SK-N-SH (cell line): ENCODE data around the gene PCDHB1. TPM values are rescaled to one million over a fixed set of nuclear protein-coding genes. Genes with fewer than 3 reads are reported as not detected.

Experiments used
- CTCF ChIA-PET: fragments of 300-600, 350-600 bp; formaldehyde crosslinking; extraction: SDS; loops from one replicate; lab custom pipeline; 2021; lab: Yijun Ruan, JAX
- POLR2A ChIA-PET: fragments of 350-600 bp; sonication (Branson Sonifier 250); formaldehyde crosslinking; extraction: SDS; loops from one replicate; lab custom pipeline; 2020; ENCODE audit warnings: antibody characterized with exemption, inconsistent platforms; lab: Yijun Ruan, JAX
- DNase-seq: peaks from one replicate; pipeline ENCODE4 v3.0.0; 2012
- H2AFZ ChIP-seq: fragments of 200-600 bp; sonication (generic); 2 replicates; pipeline ENCODE4 v1.8.1; 2016; ENCODE audit warnings: antibody characterized with exemption, mild to moderate bottlenecking, low read depth
- H3F3A ChIP-seq: fragments of 200-600 bp; sonication (generic); replicated peaks from 2 replicates; pipeline ENCODE3; 2016; ENCODE audit warnings: antibody characterized with exemption, mild to moderate bottlenecking; ENCODE audit not compliant: insufficient read depth
- H3K27ac ChIP-seq, 2 experiments: fragments of 200-500 bp in 1 of 2; fragments of 200-600 bp in 1 of 2; sonication (Bioruptor generic) in 1 of 2; sonication (generic), shearing (Covaris generic) in 1 of 2; 2 replicates each; pipeline versions ENCODE4 v1.5.1 to v1.6.1; 2014 to 2016; ENCODE audit warnings: low read depth in 2 of 2, inconsistent platforms in 1 of 2, low read length in 1 of 2, mild to moderate bottlenecking in 1 of 2, mixed read lengths in 1 of 2
- H3K27me3 ChIP-seq: fragments of 200-600 bp; sonication (generic), shearing (Covaris generic); 2 replicates; pipeline ENCODE4 v1.6.1; 2016; ENCODE audit warnings: mixed run types; ENCODE audit not compliant: insufficient read depth
- H3K36me3 ChIP-seq, 2 experiments: fragments of 200-500 bp in 1 of 2; fragments of 200-600 bp in 1 of 2; sonication (Bioruptor generic) in 1 of 2; sonication (generic) in 1 of 2; replicated peaks in 1 of 2; 2 replicates each; pipeline versions ENCODE3 to v1.5.1; 2014 to 2016; ENCODE audit warnings: low read length in 1 of 2, mild to moderate bottlenecking in 1 of 2; ENCODE audit not compliant: insufficient read depth in 2 of 2, control insufficient read depth in 1 of 2
- H3K4me1 ChIP-seq, 2 experiments: fragments of 200-500 bp in 1 of 2; fragments of 200-600 bp in 1 of 2; sonication (Bioruptor generic) in 1 of 2; sonication (generic), shearing (Covaris generic) in 1 of 2; 2 replicates each; pipeline versions ENCODE4 v1.5.1 to v1.6.1; 2014 to 2016; ENCODE audit warnings: low read depth in 1 of 2, low read length in 1 of 2, mixed run types in 1 of 2; ENCODE audit not compliant: insufficient read depth in 2 of 2, control insufficient read depth in 1 of 2
- H3K4me2 ChIP-seq: fragments of 200-600 bp; sonication (generic), shearing (Covaris generic); 2 replicates; pipeline ENCODE4 v1.6.1; 2017; ENCODE audit warnings: mixed run types
- H3K4me3 ChIP-seq, 2 experiments: fragments of 200-500 bp in 1 of 2; fragments of 200-600 bp in 1 of 2; sonication (Bioruptor generic) in 1 of 2; sonication (generic), shearing (Covaris generic) in 1 of 2; 2 replicates each; pipeline versions ENCODE4 v1.5.1 to v1.8.1; 2014 to 2016; ENCODE audit warnings: low read depth in 2 of 2, inconsistent platforms in 1 of 2, low read length in 1 of 2, mild to moderate bottlenecking in 1 of 2, mixed read lengths in 1 of 2, moderate library complexity in 1 of 2
- H3K79me2 ChIP-seq: fragments of 200-600 bp; sonication (generic); 2 replicates; pipeline ENCODE4 v1.8.1; 2017; ENCODE audit warnings: mild to moderate bottlenecking; ENCODE audit not compliant: insufficient read depth
- H3K9ac ChIP-seq: fragments of 200-600 bp; sonication (generic); 2 replicates; pipeline ENCODE4 v1.6.1; 2017; ENCODE audit warnings: mixed run types
- H3K9me2 ChIP-seq: fragments of 200-600 bp; sonication (generic); 2 replicates; pipeline ENCODE4 v1.6.1; 2017; ENCODE audit warnings: mixed run types
- H3K9me3 ChIP-seq: fragments of 200-600 bp; sonication (generic); 2 replicates; pipeline ENCODE4 v1.6.1; 2017; ENCODE audit warnings: mixed run types, mild to moderate bottlenecking, moderate library complexity
- H4K20me1 ChIP-seq: fragments of 200-600 bp; sonication (generic); 2 replicates; pipeline ENCODE4 v1.6.1; 2017; ENCODE audit warnings: mild to moderate bottlenecking, mixed run types; ENCODE audit not compliant: insufficient read depth
- CTCF ChIP-seq: fragments of 200-600 bp; sonication (generic); IDR thresholded peaks from 2 replicates; pipeline ENCODE4 v1.6.1; 2017; ENCODE audit warnings: antibody characterized with exemption, mild to moderate bottlenecking, moderate library complexity
- FOXJ3 ChIP-seq: sonication (generic); formaldehyde crosslinking; IDR thresholded peaks from 2 replicates; pipeline ENCODE4 v1.5.1; 2020; ENCODE audit warnings: mild to moderate bottlenecking, missing genetic modification reagents
- FOXM1 ChIP-seq: IDR thresholded peaks from 2 replicates; pipeline ENCODE4 v1.4.0; 2012; ENCODE audit warnings: low read depth, mild to moderate bottlenecking
- GATA2 ChIP-seq: sonication (generic); formaldehyde crosslinking; IDR thresholded peaks from 2 replicates; pipeline ENCODE4 v1.5.0; 2020; ENCODE audit warnings: mild to moderate bottlenecking, missing genetic modification reagents
- MAX ChIP-seq: IDR thresholded peaks from 2 replicates; pipeline ENCODE4 v1.4.0; 2012; ENCODE audit warnings: low read depth
- MEF2A ChIP-seq: IDR thresholded peaks from 2 replicates; pipeline ENCODE4 v1.4.0; 2012; ENCODE audit warnings: low read depth, borderline replicate concordance
- NFIC ChIP-seq: IDR thresholded peaks from 2 replicates; pipeline ENCODE4 v1.4.0; 2012; ENCODE audit warnings: borderline replicate concordance
- SIN3A ChIP-seq: IDR thresholded peaks from 2 replicates; pipeline ENCODE4 v1.6.1; 2012; ENCODE audit warnings: low read depth, mild to moderate bottlenecking, low read length, moderate library complexity, borderline replicate concordance
- SMC3 ChIP-seq: IDR thresholded peaks from 2 replicates; pipeline ENCODE4 v1.6.1; 2012; ENCODE audit warnings: low read depth, low read length, improper control_type of control experiment
- TCF12 ChIP-seq: IDR thresholded peaks from 2 replicates; pipeline ENCODE4 v1.4.0; 2012
- TEAD4 ChIP-seq: IDR thresholded peaks from 2 replicates; pipeline ENCODE4 v1.4.0; 2012; ENCODE audit warnings: mild to moderate bottlenecking, borderline replicate concordance; ENCODE audit not compliant: insufficient read depth
- USF2 ChIP-seq: fragments of 150-350 bp; IDR thresholded peaks from 2 replicates; pipeline ENCODE4 v1.6.1; 2017; ENCODE audit warnings: antibody characterized with exemption, low read length, low read depth, borderline replicate concordance
- ZBTB33 ChIP-seq: IDR thresholded peaks from 2 replicates; pipeline ENCODE4 v1.4.0; 2012; ENCODE audit warnings: low read depth, borderline replicate concordance
- WGBS: methylation state at CpG from one replicate; pipeline ENCODE4 v1.1.6; 2017; ENCODE audit warnings: low lambda C conversion rate; 5-methylcytosine and 5-hydroxymethylcytosine counted together
- polyA plus RNA-seq, 3 experiments: library from polyadenylated mRNA; depleted of rRNA; stranded (reverse); fragments of >200 nt; gene quantifications; 2 replicates each; pipeline ENCODE4 v1.2.3, GENCODE V29; 2012

The PCDHB1 gene
- polyA plus RNA-seq, 1 of the 3 experiments (the other 2 are of a cell fraction) = not detected

DNA sequence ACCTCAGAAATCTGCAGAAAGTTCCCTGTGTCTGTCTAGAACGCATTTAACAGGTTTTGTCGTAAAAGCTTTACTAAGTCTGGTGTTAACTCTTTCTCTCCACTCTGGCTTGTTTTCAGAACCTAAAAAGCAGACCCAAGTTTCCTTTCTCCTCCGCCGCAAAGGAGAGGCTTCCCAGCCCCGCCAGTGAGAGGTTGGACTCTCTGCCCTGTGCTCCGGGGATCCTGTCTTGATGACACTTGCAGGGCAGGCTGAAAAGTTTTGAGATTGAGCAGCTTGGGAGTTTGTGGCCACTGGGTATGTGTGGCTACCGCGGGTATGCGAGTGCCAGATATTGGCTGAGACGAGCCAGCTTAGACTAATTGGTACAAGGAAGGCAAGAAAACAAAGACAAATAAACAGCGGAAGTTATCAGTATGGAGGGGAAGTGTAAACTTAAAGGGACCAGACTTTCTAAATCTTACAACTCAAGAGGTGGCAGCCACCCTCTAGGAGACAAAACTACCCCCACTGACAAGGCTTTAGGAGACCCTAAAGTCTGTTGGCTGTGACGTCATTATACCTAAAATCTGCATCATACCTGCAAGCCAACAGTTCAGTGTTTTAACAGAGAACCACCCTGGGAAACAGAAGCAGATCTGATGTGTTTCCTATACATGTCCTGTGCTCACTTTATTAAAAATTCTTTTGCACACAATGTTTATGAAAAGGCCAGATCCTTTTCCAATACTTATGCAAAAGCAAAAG lies 41.0 kb upstream of the PCDHB1 start:
- WGBS = 67% methylated on average over 12 of the region's 12 CpGs
- no peaks in the 10 kb centered on the region for H3K27me3 ChIP-seq
- H3K79me2 ChIP-seq = no peaks in the 10 kb centered on the region
- H4K20me1 ChIP-seq = no peaks in the 10 kb centered on the region
- no peak overlapping the region for H3K4me2 ChIP-seq
- no peak for TF ChIP-seq GATA2
- no peak for TF ChIP-seq ZBTB33
- no peak for TF ChIP-seq FOXM1
- no peak for TF ChIP-seq SMC3
- no peak for TF ChIP-seq TEAD4
- no peak for TF ChIP-seq TCF12
- TF ChIP-seq USF2 = no peak
- no peak for TF ChIP-seq CTCF
- no peak for TF ChIP-seq FOXJ3 (CRISPR knock-in tag)
- no peak for TF ChIP-seq MEF2A
- no peak for TF ChIP-seq NFIC
- TF ChIP-seq MAX = no peak
- no peak for TF ChIP-seq SIN3A
- H3K9ac ChIP-seq = no peak overlapping the region
- DNase-seq = no peak
- no peak overlapping the region for H2AFZ ChIP-seq
- ChIA-PET POLR2A (no interaction called here), CTCF (interaction anchor here (0.9 to 2.0 kb wide), 2 partner anchors 18 to 30 kb away, joined by 3 to 6 read pairs; no protein-coding TSS in a partner anchor)
- H3K9me3 ChIP-seq = no peaks in the 10 kb centered on the region
- H3F3A ChIP-seq = no peaks in the 10 kb centered on the region
- H3K4me3 ChIP-seq = no peak overlapping the region
- H3K27ac ChIP-seq = no peak overlapping the region
- no peaks in the 10 kb centered on the region for H3K9me2 ChIP-seq
- peaks cover 0 to 5% of the 10 kb centered on the region in 2 experiments for H3K36me3 ChIP-seq
- no peaks in the 10 kb centered on the region; a peak in 2 of 4 replicates for H3K4me1 ChIP-seq
